ENCODE results near the gene PGM1. TPM values are rescaled to one million over a fixed set of nuclear protein-coding genes. Genes with fewer than 3 reads are reported as not detected.

Gene PGM1
- total and polyA plus RNA-seq, 2 of the 4 experiments (the other 2 are of a cell fraction), result 42.6 to 94.5 TPM

DNA sequence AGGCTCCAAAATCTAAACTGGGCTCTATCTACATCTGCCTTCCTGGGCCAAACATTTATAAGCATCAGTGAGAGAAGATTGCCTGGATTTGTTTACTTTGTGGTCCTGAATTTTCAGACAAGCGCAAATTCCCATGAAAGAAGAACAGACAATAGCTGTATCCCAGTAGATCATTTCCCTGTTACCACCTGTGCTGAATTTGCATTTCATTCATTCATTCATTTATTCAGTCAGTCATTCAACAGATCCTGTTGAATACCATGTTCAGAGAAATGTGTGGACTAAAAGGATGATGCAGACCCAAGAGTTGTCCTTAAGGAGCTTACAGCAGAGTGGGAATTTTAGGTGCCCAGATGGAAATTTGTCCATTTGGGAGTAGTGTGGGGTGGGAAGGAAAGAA is 2.2 kb downstream of the PGM1 start:
- Histone ChIP-seq H2BK120ac (ENCODE audit: low read depth, low read length) (no peak overlapping the region), H3K4ac (ENCODE audit: low read depth, low read length) (no peak overlapping the region), H3K56ac (ENCODE audit: extremely low read depth, insufficient read depth, low read length) (no peak overlapping the region), H2BK15ac (ENCODE audit: low read depth, low read length) (no peak overlapping the region), H4K91ac (ENCODE audit: insufficient read depth, low read depth, low read length) (no peak overlapping the region), H3K4me2 (ENCODE audit: low read depth, low read length) (no peak overlapping the region), H3K27me3 (ENCODE audit: control insufficient read depth, insufficient read depth, low read length) (no peaks in the 10 kb centered on the region), H3K36me3 (ENCODE audit: control insufficient read depth, insufficient read depth, low read length) (no peaks in the 10 kb centered on the region; the same call in 1 of the 2 replicates), H3K18ac (ENCODE audit: low read depth, low read length) (no peak overlapping the region), H3K23ac (ENCODE audit: low read depth, low read length) (no peak overlapping the region), H2AFZ (replicated peaks; ENCODE audit: low read length, poor library complexity) (no peak overlapping the region), H3K4me3 (ENCODE audit: insufficient read depth, low read depth, low read length) (no peak overlapping the region), H3K79me1 (ENCODE audit: low read depth in 1 of 2, low read length in 2 of 2) (peaks cover 25 to 30% of the 10 kb centered on the region in 2 experiments), H4K8ac (ENCODE audit: low read depth in 2 of 2, low read length in 2 of 2) (no peak overlapping the region), H2BK20ac (ENCODE audit: low read depth, low read length) (no peak overlapping the region), H2AK9ac (replicated peaks; ENCODE audit: low read depth, low read length, poor library complexity) (no peak overlapping the region), H3K9me3 (ENCODE audit: control insufficient read depth, insufficient read depth, low read length) (no peaks in the 10 kb centered on the region), H2AK5ac (ENCODE audit: low read depth, low read length) (no peak overlapping the region), H3K14ac (replicated peaks; ENCODE audit: low read depth, low read length) (no peak overlapping the region), H4K5ac (ENCODE audit: low read depth, low read length) (no peak overlapping the region), H3K4me1 (ENCODE audit: control insufficient read depth, insufficient read depth, low read length) (peaks cover 3% of the 10 kb centered on the region; the same call in 1 of the 2 replicates), H2BK5ac (ENCODE audit: low read depth, low read length, poor library complexity, severe bottlenecking) (no peak overlapping the region), H3K9ac (ENCODE audit: low read depth, low read length) (no peak overlapping the region), H4K20me1 (ENCODE audit: insufficient read depth, low read length) (peaks cover 5% of the 10 kb centered on the region; the same call in 1 of the 2 replicates), H3K9me1 (ENCODE audit: insufficient read depth, low read length) (peaks cover 4% of the 10 kb centered on the region), H3K27ac (ENCODE audit: insufficient read depth, low read length) (no peak overlapping the region)
- no peak for TF ChIP-seq RFX5 (IDR thresholded peaks at IDR 0.05; ENCODE audit: low read depth, low read length)
- TF ChIP-seq, protein P1, sequence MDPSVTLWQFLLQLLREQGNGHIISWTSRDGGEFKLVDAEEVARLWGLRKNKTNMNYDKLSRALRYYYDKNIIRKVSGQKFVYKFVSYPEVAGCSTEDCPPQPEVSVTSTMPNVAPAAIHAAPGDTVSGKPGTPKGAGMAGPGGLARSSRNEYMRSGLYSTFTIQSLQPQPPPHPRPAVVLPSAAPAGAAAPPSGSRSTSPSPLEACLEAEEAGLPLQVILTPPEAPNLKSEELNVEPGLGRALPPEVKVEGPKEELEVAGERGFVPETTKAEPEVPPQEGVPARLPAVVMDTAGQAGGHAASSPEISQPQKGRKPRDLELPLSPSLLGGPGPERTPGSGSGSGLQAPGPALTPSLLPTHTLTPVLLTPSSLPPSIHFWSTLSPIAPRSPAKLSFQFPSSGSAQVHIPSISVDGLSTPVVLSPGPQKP (IDR thresholded peaks at IDR 0.05; ENCODE audit: borderline replicate concordance, low read depth, low read length), result no peak
- TF ChIP-seq, protein P2, sequence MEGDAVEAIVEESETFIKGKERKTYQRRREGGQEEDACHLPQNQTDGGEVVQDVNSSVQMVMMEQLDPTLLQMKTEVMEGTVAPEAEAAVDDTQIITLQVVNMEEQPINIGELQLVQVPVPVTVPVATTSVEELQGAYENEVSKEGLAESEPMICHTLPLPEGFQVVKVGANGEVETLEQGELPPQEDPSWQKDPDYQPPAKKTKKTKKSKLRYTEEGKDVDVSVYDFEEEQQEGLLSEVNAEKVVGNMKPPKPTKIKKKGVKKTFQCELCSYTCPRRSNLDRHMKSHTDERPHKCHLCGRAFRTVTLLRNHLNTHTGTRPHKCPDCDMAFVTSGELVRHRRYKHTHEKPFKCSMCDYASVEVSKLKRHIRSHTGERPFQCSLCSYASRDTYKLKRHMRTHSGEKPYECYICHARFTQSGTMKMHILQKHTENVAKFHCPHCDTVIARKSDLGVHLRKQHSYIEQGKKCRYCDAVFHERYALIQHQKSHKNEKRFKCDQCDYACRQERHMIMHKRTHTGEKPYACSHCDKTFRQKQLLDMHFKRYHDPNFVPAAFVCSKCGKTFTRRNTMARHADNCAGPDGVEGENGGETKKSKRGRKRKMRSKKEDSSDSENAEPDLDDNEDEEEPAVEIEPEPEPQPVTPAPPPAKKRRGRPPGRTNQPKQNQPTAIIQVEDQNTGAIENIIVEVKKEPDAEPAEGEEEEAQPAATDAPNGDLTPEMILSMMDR (conservative IDR thresholded peaks at IDR 0.05; ENCODE audit: low read depth, low read length), result no peak
- intact Hi-C loops (cut with micrococcal nuclease) (no loop called here), dilution Hi-C loops (cut with HindIII; ENCODE audit: low sequenced_read_pairs, unreplicated experiment) (no loop called here), in situ Hi-C loops (cut with MboI; ENCODE audit: low sequenced_read_pairs) (no loop called here)
- no CpG with 5 or more reads among the region's 1 CpG for WGBS, 2 experiments (ENCODE audit: extremely low coverage in 2 of 2, insufficient read length in 1 of 2)
- BruUV-seq (replicated peaks), result no TSS peak
- ChIA-PET CTCF (interaction anchor here (0.9 kb wide), 1 partner anchor 38 kb away, joined by 3 read pairs; no protein-coding TSS in a partner anchor), POLR2A (ENCODE audit: unreplicated experiment) (no interaction called here)
- ATAC-seq (ENCODE audit: low read depth) (no peak), DNase-seq (no peak)

Data from IMR-90 (cell line).